Astrocyte (in vitro differentiated cells and primary cell): ENCODE measurements around the gene CRISPLD2. TPM values are rescaled to one million over a fixed set of nuclear protein-coding genes. Genes with fewer than 3 reads are reported as not detected.

Experiments
- DNase-seq: peaks from one replicate; pipeline ENCODE4 v3.0.0-alpha.2; 2010; ENCODE audit warnings: low read depth
- FAIRE-seq: peaks from 2 replicates; lab custom pipeline; 2011; peaks lifted over from hg19 to GRCh38; lab: Jason Lieb, UNC
- H2AFZ ChIP-seq: 2 replicates; pipeline ENCODE4 v1.6.0; 2012; ENCODE audit warnings: low read depth, low read length, inconsistent platforms
- H3K27ac ChIP-seq: 2 replicates; pipeline ENCODE4 v1.5.1; 2011; ENCODE audit warnings: low read depth, low read length, inconsistent platforms
- H3K27me3 ChIP-seq: 2 replicates; pipeline ENCODE4 v1.6.0; 2011; ENCODE audit warnings: low read length, inconsistent platforms; ENCODE audit not compliant: insufficient read depth
- H3K36me3 ChIP-seq: 2 replicates; pipeline ENCODE4 v1.5.1; 2011; ENCODE audit warnings: low read length, inconsistent platforms; ENCODE audit not compliant: insufficient read depth
- H3K4me1 ChIP-seq: 2 replicates; pipeline ENCODE4 v1.5.1; 2011; ENCODE audit warnings: low read length, inconsistent platforms; ENCODE audit not compliant: insufficient read depth
- H3K4me2 ChIP-seq: 2 replicates; pipeline ENCODE4 v1.6.0; 2012; ENCODE audit warnings: low read length, inconsistent platforms
- H3K4me3 ChIP-seq: 2 replicates; pipeline ENCODE4 v1.5.1; 2011; ENCODE audit warnings: low read depth, mild to moderate bottlenecking, low read length, inconsistent platforms; ENCODE audit not compliant: insufficient read depth
- H3K79me2 ChIP-seq: 2 replicates; pipeline ENCODE4 v1.6.0; 2012; ENCODE audit warnings: mild to moderate bottlenecking, low read length, inconsistent platforms; ENCODE audit not compliant: insufficient read depth
- H3K9ac ChIP-seq: 2 replicates; pipeline ENCODE4 v1.6.0; 2012; ENCODE audit warnings: mild to moderate bottlenecking, low read length, inconsistent platforms
- H3K9me3 ChIP-seq: 2 replicates; pipeline ENCODE4 v1.5.1; 2012; ENCODE audit warnings: low read depth, mild to moderate bottlenecking, low read length, inconsistent platforms; ENCODE audit not compliant: insufficient read depth
- H4K20me1 ChIP-seq: 2 replicates; pipeline ENCODE4 v1.6.0; 2012; ENCODE audit warnings: low read length, inconsistent platforms; ENCODE audit not compliant: insufficient read depth
- H3K27ac Mint-ChIP-seq: one replicate; pipeline ENCODE4 v1.8.0; 2021; ENCODE audit warnings: mild to moderate bottlenecking, mixed read lengths; ENCODE audit not compliant: unreplicated experiment
- H3K27me3 Mint-ChIP-seq: one replicate; pipeline ENCODE4 v1.8.0; 2021; ENCODE audit warnings: low read depth, mixed read lengths; ENCODE audit not compliant: unreplicated experiment
- H3K36me3 Mint-ChIP-seq: one replicate; pipeline ENCODE4 v1.8.0; 2021; ENCODE audit warnings: low read depth, mixed read lengths; ENCODE audit not compliant: unreplicated experiment
- H3K4me1 Mint-ChIP-seq: one replicate; pipeline ENCODE4 v1.8.0; 2021; ENCODE audit warnings: low read depth, mixed read lengths; ENCODE audit not compliant: unreplicated experiment
- H3K4me3 Mint-ChIP-seq: one replicate; pipeline ENCODE4 v1.8.0; 2021; ENCODE audit warnings: mild to moderate bottlenecking, moderate library complexity, mixed read lengths; ENCODE audit not compliant: unreplicated experiment
- H3K9me3 Mint-ChIP-seq: one replicate; pipeline ENCODE4 v1.8.0; 2021; ENCODE audit warnings: mild to moderate bottlenecking, mixed read lengths; ENCODE audit not compliant: unreplicated experiment
- EZH2 ChIP-seq: IDR thresholded peaks from 2 replicates; pipeline ENCODE4 v1.6.1; 2012; ENCODE audit warnings: mild to moderate bottlenecking, low read length, inconsistent platforms; ENCODE audit not compliant: insufficient read depth
- total RNA-seq: library from RNA; stranded (reverse); gene quantifications from 2 replicates; pipeline ENCODE4 v1.2.1, GENCODE V29; 2021
- TF ChIP-seq, protein P1 (sequence below): IDR thresholded peaks from 2 replicates; pipeline ENCODE4 v1.5.1; 2011; ENCODE audit warnings: low read depth, mild to moderate bottlenecking, inconsistent platforms, low read length, moderate library complexity; ENCODE audit not compliant: insufficient read depth

CRISPLD2 gene
- total RNA-seq, 1 donor from 2014 or later, result 1.8 TPM

GRCh38 chr16:84861671-84862070 is 41.9 kb downstream of the CRISPLD2 start:
- Mint-ChIP-seq H3K9me3 (peaks cover 24% of the 10 kb centered on the region), H3K4me1 (no peaks in the 10 kb centered on the region), H3K36me3 (peaks cover 2% of the 10 kb centered on the region), H3K27me3 (peaks cover 39% of the 10 kb centered on the region), H3K27ac (no peak overlapping the region), H3K4me3 (no peak overlapping the region)
- no peak overlapping the region for H3K27ac ChIP-seq
- H3K9ac ChIP-seq, result no peak overlapping the region
- DNase-seq (no peak), FAIRE-seq (no peak)
- no peaks in the 10 kb centered on the region for H3K4me1 ChIP-seq
- no peaks in the 10 kb centered on the region for H4K20me1 ChIP-seq
- H3K9me3 ChIP-seq, result peaks cover 11% of the 10 kb centered on the region
- peaks cover 3% of the 10 kb centered on the region for H3K36me3 ChIP-seq
- H2AFZ ChIP-seq, result no peak overlapping the region
- H3K4me3 ChIP-seq, result no peak overlapping the region
- no peak for TF ChIP-seq EZH2
- TF ChIP-seq, protein P1, sequence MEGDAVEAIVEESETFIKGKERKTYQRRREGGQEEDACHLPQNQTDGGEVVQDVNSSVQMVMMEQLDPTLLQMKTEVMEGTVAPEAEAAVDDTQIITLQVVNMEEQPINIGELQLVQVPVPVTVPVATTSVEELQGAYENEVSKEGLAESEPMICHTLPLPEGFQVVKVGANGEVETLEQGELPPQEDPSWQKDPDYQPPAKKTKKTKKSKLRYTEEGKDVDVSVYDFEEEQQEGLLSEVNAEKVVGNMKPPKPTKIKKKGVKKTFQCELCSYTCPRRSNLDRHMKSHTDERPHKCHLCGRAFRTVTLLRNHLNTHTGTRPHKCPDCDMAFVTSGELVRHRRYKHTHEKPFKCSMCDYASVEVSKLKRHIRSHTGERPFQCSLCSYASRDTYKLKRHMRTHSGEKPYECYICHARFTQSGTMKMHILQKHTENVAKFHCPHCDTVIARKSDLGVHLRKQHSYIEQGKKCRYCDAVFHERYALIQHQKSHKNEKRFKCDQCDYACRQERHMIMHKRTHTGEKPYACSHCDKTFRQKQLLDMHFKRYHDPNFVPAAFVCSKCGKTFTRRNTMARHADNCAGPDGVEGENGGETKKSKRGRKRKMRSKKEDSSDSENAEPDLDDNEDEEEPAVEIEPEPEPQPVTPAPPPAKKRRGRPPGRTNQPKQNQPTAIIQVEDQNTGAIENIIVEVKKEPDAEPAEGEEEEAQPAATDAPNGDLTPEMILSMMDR, result no peak
- no peak overlapping the region for H3K4me2 ChIP-seq
- H3K79me2 ChIP-seq, result no peaks in the 10 kb centered on the region
- no peaks in the 10 kb centered on the region for H3K27me3 ChIP-seq

GRCh38 chr16:84862804-84863480 is 43.2 kb downstream of the CRISPLD2 start:
- Histone ChIP-seq H2AFZ (no peak overlapping the region), H3K27ac (no peak overlapping the region), H3K4me2 (no peak overlapping the region), H3K27me3 (no peaks in the 10 kb centered on the region), H3K4me1 (no peaks in the 10 kb centered on the region), H3K4me3 (no peak overlapping the region), H3K79me2 (no peaks in the 10 kb centered on the region), H4K20me1 (no peaks in the 10 kb centered on the region), H3K9ac (no peak overlapping the region), H3K9me3 (peaks cover 11% of the 10 kb centered on the region), H3K36me3 (peaks cover 3% of the 10 kb centered on the region)
- no peak overlapping the region for H3K4me3 Mint-ChIP-seq
- TF ChIP-seq, protein P1, result no peak
- TF ChIP-seq EZH2, result no peak
- FAIRE-seq, result no peak
- no peak for DNase-seq
- peaks cover 45% of the 10 kb centered on the region for H3K27me3 Mint-ChIP-seq
- H3K4me1 Mint-ChIP-seq, result no peaks in the 10 kb centered on the region
- H3K9me3 Mint-ChIP-seq, result peaks cover 20% of the 10 kb centered on the region
- peaks cover under 1% of the 10 kb centered on the region for H3K36me3 Mint-ChIP-seq
- H3K27ac Mint-ChIP-seq, result no peak overlapping the region

DNA sequence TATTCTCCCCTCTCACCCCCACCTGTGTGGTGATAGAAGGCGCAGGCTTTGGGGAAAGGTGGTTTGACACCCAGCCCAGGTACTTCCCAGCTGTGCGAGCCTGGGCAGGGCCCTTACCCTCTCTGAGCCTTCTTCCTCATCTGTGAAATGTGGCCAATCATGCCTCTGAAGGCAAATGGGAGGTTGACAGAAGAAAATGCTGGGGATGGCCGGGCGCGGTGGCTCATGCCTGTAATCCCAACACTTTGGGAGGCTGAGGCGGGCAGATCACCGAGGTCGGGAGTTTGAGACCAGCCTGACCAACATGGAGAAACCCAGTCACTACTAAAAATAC is 43.7 kb downstream of the CRISPLD2 start:
- Mint-ChIP-seq H3K4me3 (no peak overlapping the region), H3K36me3 (peaks cover 4% of the 10 kb centered on the region), H3K27me3 (peaks cover 50% of the 10 kb centered on the region), H3K9me3 (peaks cover 19% of the 10 kb centered on the region), H3K4me1 (no peaks in the 10 kb centered on the region), H3K27ac (no peak overlapping the region)
- H3K27ac ChIP-seq, result no peak overlapping the region
- H4K20me1 ChIP-seq, result no peaks in the 10 kb centered on the region
- H3K79me2 ChIP-seq, result no peaks in the 10 kb centered on the region
- TF ChIP-seq, protein P1, result no peak
- no peak for TF ChIP-seq EZH2
- H3K9me3 ChIP-seq, result peaks cover 11% of the 10 kb centered on the region
- no peak overlapping the region for H2AFZ ChIP-seq
- H3K4me1 ChIP-seq, result no peaks in the 10 kb centered on the region
- H3K36me3 ChIP-seq, result peaks cover 3% of the 10 kb centered on the region
- FAIRE-seq (no peak), DNase-seq (no peak)
- no peak overlapping the region for H3K4me2 ChIP-seq
- H3K27me3 ChIP-seq, result no peaks in the 10 kb centered on the region
- no peak overlapping the region for H3K9ac ChIP-seq
- no peak overlapping the region for H3K4me3 ChIP-seq
